HG03060 (cell line): ENCODE data around the gene PLXNA3.
A peak's percentile ranks its signal among the peaks of the same experiment; 100 is the strongest.
"Not testable (repeated sequence)": the region's sequence is repeated elsewhere in the genome, so short reads cannot be mapped to it uniquely, and the experiment has no call there.

Experiments
- ATAC-seq: cut with Tn5 transposase; IDR thresholded peaks from one replicate; pipeline ENCODE4 v1.9.1; 2021; ENCODE audit warnings: low read depth, moderate number of reproducible peaks; ENCODE audit not compliant: unreplicated experiment

PLXNA3 gene

GRCh38 chrX:154494715-154495114, 36.6 kb downstream of the PLXNA3 start:
- no peak for ATAC-seq

GRCh38 chrX:154495472-154495922, 37.4 kb downstream of the PLXNA3 start:
- ATAC-seq: no peak

- not testable (repeated sequence) for ATAC-seq
Observed at GRCh38 chrX:154496591-154497137, 38.6 kb downstream of the PLXNA3 start.

GRCh38 chrX:154501423-154501822, 43.3 kb downstream of the PLXNA3 start:
- not testable (repeated sequence) for ATAC-seq

- ATAC-seq: no peak
Observed at GRCh38 chrX:154502098-154502497, 44.0 kb downstream of the PLXNA3 start.

- no peak for ATAC-seq
Observed at GRCh38 chrX:154502989-154503388, 44.9 kb downstream of the PLXNA3 start.

GRCh38 chrX:154505734-154506133, 47.7 kb downstream of the PLXNA3 start:
- ATAC-seq: no peak

- ATAC-seq: no peak
Observed at GRCh38 chrX:154506483-154507332, 48.6 kb downstream of the PLXNA3 start.

- ATAC-seq: no peak
Observed at GRCh38 chrX:154507673-154508383, 49.7 kb downstream of the PLXNA3 start.

GRCh38 chrX:154508384-154508745, 50.3 kb downstream of the PLXNA3 start:
- no peak for ATAC-seq

- no peak for ATAC-seq
Observed at GRCh38 chrX:154509455-154509854, 51.4 kb downstream of the PLXNA3 start.

GRCh38 chrX:154511761-154512160, 53.7 kb downstream of the PLXNA3 start:
- ATAC-seq: no peak

- no peak for ATAC-seq
Observed at GRCh38 chrX:154512879-154513553, 54.9 kb downstream of the PLXNA3 start.

- no peak for ATAC-seq
Observed at GRCh38 chrX:154513716-154514115, 55.6 kb downstream of the PLXNA3 start.

- ATAC-seq: no peak
Observed at GRCh38 chrX:154515090-154515965, 57.2 kb downstream of the PLXNA3 start.

- ATAC-seq: peak; percentile 77
Observed at GRCh38 chrX:154515966-154516655, 58.0 kb downstream of the PLXNA3 start, which contains the start of gene FAM3A. Gene FAM3A, minus strand, starts transcription at chrX:154516232. Its CDS starts 460 bp downstream, at chrX:154515772.

- ATAC-seq: no peak
Observed at GRCh38 chrX:154516656-154517100, 58.6 kb downstream of the PLXNA3 start.

GRCh38 chrX:154517101-154517781, 59.2 kb downstream of the PLXNA3 start:
- ATAC-seq: no peak

- no peak for ATAC-seq
Observed at GRCh38 chrX:154519389-154519788, 61.3 kb downstream of the PLXNA3 start.
